NCI-H748 treated with DMSO at 0.1 percent for 48 hours (cell line): ENCODE results near the gene FYB1.

ENCODE experiments used
- DNase-seq: peaks from one replicate; lab custom pipeline; 2025; lab: John Stamatoyannopoulos, UW

The FYB1 gene

GRCh38 chr5:39080168-39080567, 139.2 kb downstream of the FYB1 start:
- no peak for DNase-seq

- DNase-seq = no peak
These were observed 140.2 kb downstream of the FYB1 start for GRCh38 chr5:39079147-39079546.

- peak; percentile 40 for DNase-seq
These were observed 142.3 kb downstream of the FYB1 start for GRCh38 chr5:39076757-39077728.

- DNase-seq = no peak
These were observed 143.1 kb downstream of the FYB1 start for GRCh38 chr5:39076101-39076756.

GRCh38 chr5:39074017-39074814, 145.1 kb downstream of the FYB1 start, which contains the start of gene RICTOR:
TSS of gene RICTOR (minus strand) at chr5:39074399. CDS start at chr5:39074377, 22 bp downstream.
- DNase-seq = peak; percentile 95

GRCh38 chr5:39073767-39074016, 145.7 kb downstream of the FYB1 start:
- DNase-seq = no peak

- DNase-seq = peak; percentile 71
These were observed 146.2 kb downstream of the FYB1 start for GRCh38 chr5:39072925-39073766.

GRCh38 chr5:39068099-39068498, 151.3 kb downstream of the FYB1 start:
- no peak for DNase-seq

GRCh38 chr5:39064450-39064849, 154.9 kb downstream of the FYB1 start:
- DNase-seq = no peak

- no peak for DNase-seq
These were observed 156.3 kb downstream of the FYB1 start for GRCh38 chr5:39063037-39063436.

GRCh38 chr5:39062530-39062929, 156.8 kb downstream of the FYB1 start:
- DNase-seq = no peak

- DNase-seq = no peak
These were observed 157.3 kb downstream of the FYB1 start for GRCh38 chr5:39062104-39062503.

GRCh38 chr5:39059064-39059463, 160.3 kb downstream of the FYB1 start:
- no peak for DNase-seq

- DNase-seq = no peak
These were observed 161.0 kb downstream of the FYB1 start for GRCh38 chr5:39058178-39058921.

- no peak for DNase-seq
These were observed 161.6 kb downstream of the FYB1 start for GRCh38 chr5:39057734-39058133.

GRCh38 chr5:39055768-39056398, 163.5 kb downstream of the FYB1 start:
- peak; percentile 42 for DNase-seq
